Transverse colon (tissue), 4 donors: ENCODE measurements around the gene USP26. TPM values are rescaled to one million over a fixed set of nuclear protein-coding genes. Genes with fewer than 3 reads are reported as not detected.

Experiments used
- total RNA-seq, 4 donors: library from RNA; depleted of rRNA; stranded (reverse); fragments of >200 nt; gene quantifications; one replicate each; pipeline ENCODE4 v1.1.0, GENCODE V29; 2016

Gene USP26
- total RNA-seq, 4 donors from 2014 or later, result not detected

Other genes starting within 250 kb of the USP26 start
- 1 to 10 TPM in 1 of 4 donors, under 1 TPM in 1, not detected in 2; 0.14 to 1.1 TPM for gene HS6ST2, start 138.5 kb downstream of the USP26 start, total RNA-seq
- gene TFDP3, start 121.2 kb upstream of the USP26 start, total RNA-seq, result not detected